ENCODE data around the gene DDHD1. TPM values are rescaled to one million over a fixed set of nuclear protein-coding genes. Genes with fewer than 3 reads are reported as not detected.

Gene DDHD1
- polyA plus RNA-seq, 1 of the 3 experiments (the other 2 are of a cell fraction) = 1.9 TPM

DNA sequence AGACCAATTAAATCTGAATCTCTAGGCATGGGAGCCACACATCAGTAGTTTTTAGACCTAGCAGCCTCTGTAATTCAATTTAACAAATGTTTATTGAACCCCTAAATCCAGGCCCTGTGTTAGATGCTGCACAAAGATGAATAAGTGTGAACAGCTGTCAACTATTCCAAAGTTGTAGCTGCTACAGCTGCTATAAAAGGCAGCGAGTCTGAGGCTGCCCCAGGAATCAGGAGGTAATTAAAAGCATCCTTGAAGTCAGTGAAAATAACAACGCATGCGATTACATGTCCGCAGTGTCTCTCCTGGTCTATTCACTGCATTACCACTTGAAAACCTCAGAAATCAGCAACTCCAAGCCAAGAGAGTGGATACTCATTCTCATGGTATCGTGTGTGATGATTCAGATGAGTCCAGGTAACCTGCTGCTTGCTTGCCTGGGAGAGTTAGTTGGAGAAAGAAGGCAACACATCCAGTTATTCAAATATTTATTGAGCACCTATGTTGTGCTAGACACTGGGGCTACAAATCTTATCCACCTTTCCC is 34.9 kb upstream of the DDHD1 start:
- DNase-seq = no peak
- Histone ChIP-seq H3K9me2 (no peaks in the 10 kb centered on the region), H3K4me3 (ENCODE audit: low read depth in 2 of 2, low read length in 1 of 2) (no peak overlapping the region), H3K4me2 (no peak overlapping the region), H3K9ac (no peak overlapping the region), H3K27me3 (ENCODE audit: insufficient read depth) (no peaks in the 10 kb centered on the region; the same call in 1 of the 2 replicates), H3K9me3 (no peaks in the 10 kb centered on the region), H3K36me3 (replicated peaks in 1 of 2; ENCODE audit: control insufficient read depth in 1 of 2, insufficient read depth in 2 of 2, low read length in 1 of 2) (no peaks in the 10 kb centered on the region), H4K20me1 (ENCODE audit: insufficient read depth) (no peaks in the 10 kb centered on the region), H3K79me2 (ENCODE audit: insufficient read depth) (no peaks in the 10 kb centered on the region), H2AFZ (ENCODE audit: low read depth) (no peak overlapping the region), H3K27ac (ENCODE audit: low read depth in 2 of 2, low read length in 1 of 2) (no peak overlapping the region), H3K4me1 (ENCODE audit: control insufficient read depth in 1 of 2, insufficient read depth in 2 of 2, low read depth in 1 of 2, low read length in 1 of 2) (no peaks in the 10 kb centered on the region), H3F3A (replicated peaks; ENCODE audit: insufficient read depth) (no peaks in the 10 kb centered on the region)
- TF ChIP-seq EP300 (IDR thresholded peaks at IDR 0.05; ENCODE audit: borderline replicate concordance in 1 of 2, low read depth in 1 of 2, low read length in 1 of 2) = no peak
- TF ChIP-seq GATA2 (CRISPR knock-in tag; IDR thresholded peaks at IDR 0.05) = no peak
- no peak for TF ChIP-seq RXRA (IDR thresholded peaks at IDR 0.05; ENCODE audit: borderline replicate concordance, low read depth)
- no peak for TF ChIP-seq MXI1 (IDR thresholded peaks at IDR 0.05; ENCODE audit: low read depth, low read length)
- no peak for TF ChIP-seq YY1 (IDR thresholded peaks at IDR 0.05; ENCODE audit: low read depth)
- no peak for TF ChIP-seq FOSL2 (IDR thresholded peaks at IDR 0.05; ENCODE audit: borderline replicate concordance, low read depth)
- TF ChIP-seq, protein P1, sequence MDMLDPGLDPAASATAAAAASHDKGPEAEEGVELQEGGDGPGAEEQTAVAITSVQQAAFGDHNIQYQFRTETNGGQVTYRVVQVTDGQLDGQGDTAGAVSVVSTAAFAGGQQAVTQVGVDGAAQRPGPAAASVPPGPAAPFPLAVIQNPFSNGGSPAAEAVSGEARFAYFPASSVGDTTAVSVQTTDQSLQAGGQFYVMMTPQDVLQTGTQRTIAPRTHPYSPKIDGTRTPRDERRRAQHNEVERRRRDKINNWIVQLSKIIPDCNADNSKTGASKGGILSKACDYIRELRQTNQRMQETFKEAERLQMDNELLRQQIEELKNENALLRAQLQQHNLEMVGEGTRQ (IDR thresholded peaks at IDR 0.05; ENCODE audit: borderline replicate concordance, low read depth, low read length) = no peak
- no peak for TF ChIP-seq RCOR1 (IDR thresholded peaks at IDR 0.05; ENCODE audit: low read length)
- TF ChIP-seq, protein P2, sequence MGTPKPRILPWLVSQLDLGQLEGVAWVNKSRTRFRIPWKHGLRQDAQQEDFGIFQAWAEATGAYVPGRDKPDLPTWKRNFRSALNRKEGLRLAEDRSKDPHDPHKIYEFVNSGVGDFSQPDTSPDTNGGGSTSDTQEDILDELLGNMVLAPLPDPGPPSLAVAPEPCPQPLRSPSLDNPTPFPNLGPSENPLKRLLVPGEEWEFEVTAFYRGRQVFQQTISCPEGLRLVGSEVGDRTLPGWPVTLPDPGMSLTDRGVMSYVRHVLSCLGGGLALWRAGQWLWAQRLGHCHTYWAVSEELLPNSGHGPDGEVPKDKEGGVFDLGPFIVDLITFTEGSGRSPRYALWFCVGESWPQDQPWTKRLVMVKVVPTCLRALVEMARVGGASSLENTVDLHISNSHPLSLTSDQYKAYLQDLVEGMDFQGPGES (IDR thresholded peaks at IDR 0.05; ENCODE audit: low read depth, low read length) = no peak
- TF ChIP-seq RAD21 (IDR thresholded peaks at IDR 0.05; ENCODE audit: low read length) = no peak
- TF ChIP-seq, protein P3, sequence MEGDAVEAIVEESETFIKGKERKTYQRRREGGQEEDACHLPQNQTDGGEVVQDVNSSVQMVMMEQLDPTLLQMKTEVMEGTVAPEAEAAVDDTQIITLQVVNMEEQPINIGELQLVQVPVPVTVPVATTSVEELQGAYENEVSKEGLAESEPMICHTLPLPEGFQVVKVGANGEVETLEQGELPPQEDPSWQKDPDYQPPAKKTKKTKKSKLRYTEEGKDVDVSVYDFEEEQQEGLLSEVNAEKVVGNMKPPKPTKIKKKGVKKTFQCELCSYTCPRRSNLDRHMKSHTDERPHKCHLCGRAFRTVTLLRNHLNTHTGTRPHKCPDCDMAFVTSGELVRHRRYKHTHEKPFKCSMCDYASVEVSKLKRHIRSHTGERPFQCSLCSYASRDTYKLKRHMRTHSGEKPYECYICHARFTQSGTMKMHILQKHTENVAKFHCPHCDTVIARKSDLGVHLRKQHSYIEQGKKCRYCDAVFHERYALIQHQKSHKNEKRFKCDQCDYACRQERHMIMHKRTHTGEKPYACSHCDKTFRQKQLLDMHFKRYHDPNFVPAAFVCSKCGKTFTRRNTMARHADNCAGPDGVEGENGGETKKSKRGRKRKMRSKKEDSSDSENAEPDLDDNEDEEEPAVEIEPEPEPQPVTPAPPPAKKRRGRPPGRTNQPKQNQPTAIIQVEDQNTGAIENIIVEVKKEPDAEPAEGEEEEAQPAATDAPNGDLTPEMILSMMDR (IDR thresholded peaks at IDR 0.05) = no peak
- no peak for TF ChIP-seq SMC3 (IDR thresholded peaks at IDR 0.05; ENCODE audit: low read depth, low read length)
- TF ChIP-seq TAF1 (IDR thresholded peaks at IDR 0.05; ENCODE audit: borderline replicate concordance, low read depth, low read length) = no peak
- TF ChIP-seq TCF12 (IDR thresholded peaks at IDR 0.05) = no peak
- no peak for TF ChIP-seq POLR2AphosphoS5 (IDR thresholded peaks at IDR 0.05; ENCODE audit: low read depth, low read length)
- 42% methylated on average over 5 of the region's 5 CpGs for WGBS (ENCODE audit: low lambda C conversion rate)
- CTCF ChIA-PET = no interaction called here
- POLR2A ChIA-PET = no interaction called here

Data from SK-N-SH (cell line).